Measurements from ENCODE around the gene AFF2. TPM values are rescaled to one million over a fixed set of nuclear protein-coding genes. Genes with fewer than 3 reads are reported as not detected.

AFF2 gene
- total RNA-seq, 1 donor from 2014 or later, result 0.06 TPM

GRCh38 chrX:148609515-148610327 lies 109.3 kb downstream of the AFF2 start:
- H3K4me3 ChIP-seq (ENCODE audit: low read depth, low read length), result no peak overlapping the region
- TF ChIP-seq, protein P1, sequence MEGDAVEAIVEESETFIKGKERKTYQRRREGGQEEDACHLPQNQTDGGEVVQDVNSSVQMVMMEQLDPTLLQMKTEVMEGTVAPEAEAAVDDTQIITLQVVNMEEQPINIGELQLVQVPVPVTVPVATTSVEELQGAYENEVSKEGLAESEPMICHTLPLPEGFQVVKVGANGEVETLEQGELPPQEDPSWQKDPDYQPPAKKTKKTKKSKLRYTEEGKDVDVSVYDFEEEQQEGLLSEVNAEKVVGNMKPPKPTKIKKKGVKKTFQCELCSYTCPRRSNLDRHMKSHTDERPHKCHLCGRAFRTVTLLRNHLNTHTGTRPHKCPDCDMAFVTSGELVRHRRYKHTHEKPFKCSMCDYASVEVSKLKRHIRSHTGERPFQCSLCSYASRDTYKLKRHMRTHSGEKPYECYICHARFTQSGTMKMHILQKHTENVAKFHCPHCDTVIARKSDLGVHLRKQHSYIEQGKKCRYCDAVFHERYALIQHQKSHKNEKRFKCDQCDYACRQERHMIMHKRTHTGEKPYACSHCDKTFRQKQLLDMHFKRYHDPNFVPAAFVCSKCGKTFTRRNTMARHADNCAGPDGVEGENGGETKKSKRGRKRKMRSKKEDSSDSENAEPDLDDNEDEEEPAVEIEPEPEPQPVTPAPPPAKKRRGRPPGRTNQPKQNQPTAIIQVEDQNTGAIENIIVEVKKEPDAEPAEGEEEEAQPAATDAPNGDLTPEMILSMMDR (conservative IDR thresholded peaks at IDR 0.05; ENCODE audit: low read depth, low read length), result no peak
- no peak for DNase-seq (ENCODE audit: low read depth)

- no peak for DNase-seq (ENCODE audit: low read depth)
- H3K4me3 ChIP-seq (ENCODE audit: low read depth, low read length), result no peak overlapping the region
- TF ChIP-seq, protein P1 (conservative IDR thresholded peaks at IDR 0.05; ENCODE audit: low read depth, low read length), result no peak
Observed at GRCh38 chrX:148610328-148610698, 109.9 kb downstream of the AFF2 start.

DNA sequence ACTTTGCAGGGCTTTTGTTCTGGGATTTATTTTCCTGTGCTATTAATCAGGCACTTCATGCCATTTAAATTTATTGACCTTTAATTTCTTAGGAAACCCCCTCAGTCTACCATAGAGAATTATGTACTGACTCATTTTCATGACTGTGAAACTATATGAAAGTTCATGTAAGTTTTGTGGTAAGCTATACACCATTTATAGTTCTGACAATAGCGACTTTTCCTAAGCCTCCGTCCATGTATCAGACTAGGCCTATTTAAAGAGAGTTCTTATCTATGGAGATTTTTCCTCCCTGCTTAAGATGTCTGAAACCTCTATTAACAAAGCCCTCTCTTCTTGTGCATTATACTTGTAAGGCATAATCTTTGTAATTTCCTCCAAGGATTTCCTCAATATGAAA lies 111.6 kb downstream of the AFF2 start:
- no peak for DNase-seq (ENCODE audit: low read depth)
- H3K4me3 ChIP-seq (ENCODE audit: low read depth, low read length), result no peak overlapping the region
- TF ChIP-seq, protein P1 (conservative IDR thresholded peaks at IDR 0.05; ENCODE audit: low read depth, low read length), result no peak

GRCh38 chrX:148612431-148612830 lies 112.0 kb downstream of the AFF2 start:
- no peak for DNase-seq (ENCODE audit: low read depth)
- TF ChIP-seq, protein P1 (conservative IDR thresholded peaks at IDR 0.05; ENCODE audit: low read depth, low read length), result no peak
- H3K4me3 ChIP-seq (ENCODE audit: low read depth, low read length), result no peak overlapping the region

DNA sequence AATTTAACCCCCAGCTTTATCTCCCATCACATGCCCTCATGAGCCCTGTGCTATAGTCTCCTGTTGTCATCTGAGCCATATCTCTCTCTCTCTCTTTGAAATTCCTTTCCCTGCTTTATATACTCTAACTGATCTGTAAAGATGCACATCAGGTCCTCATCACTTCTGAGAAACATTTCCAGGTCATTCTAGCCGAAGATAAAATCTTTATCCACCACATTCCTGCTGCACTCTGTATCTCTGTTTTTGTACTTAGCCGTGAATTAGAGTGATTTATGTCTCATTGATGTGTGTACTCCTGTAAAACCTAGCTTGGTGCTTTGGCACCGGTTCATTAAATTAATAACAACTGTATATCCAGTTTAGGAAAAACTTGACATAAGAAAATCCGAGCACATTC lies 113.2 kb downstream of the AFF2 start:
- no peak overlapping the region for H3K4me3 ChIP-seq (ENCODE audit: low read depth, low read length)
- no peak for DNase-seq (ENCODE audit: low read depth)
- TF ChIP-seq, protein P1 (conservative IDR thresholded peaks at IDR 0.05; ENCODE audit: low read depth, low read length), result no peak

DNA sequence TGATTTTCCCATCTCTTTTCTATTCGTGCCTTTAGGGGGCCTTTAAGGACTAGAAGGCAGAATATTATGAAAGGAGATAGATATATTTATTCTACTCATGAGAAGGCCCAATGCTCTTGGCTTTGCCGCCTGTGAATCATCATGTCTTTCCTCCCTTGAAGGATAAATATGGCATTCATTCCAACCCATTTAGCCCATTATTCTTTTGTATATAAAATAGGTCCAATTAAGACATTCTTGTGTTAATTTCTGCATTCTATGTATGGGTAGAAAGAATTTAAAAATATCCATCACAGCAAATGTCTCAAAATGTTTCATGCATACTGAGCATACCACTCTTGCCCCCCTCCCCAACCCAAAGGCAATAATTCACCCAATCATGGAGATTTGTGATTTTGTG lies 115.1 kb downstream of the AFF2 start:
- no peak for DNase-seq (ENCODE audit: low read depth)
- TF ChIP-seq, protein P1 (conservative IDR thresholded peaks at IDR 0.05; ENCODE audit: low read depth, low read length), result no peak
- no peak overlapping the region for H3K4me3 ChIP-seq (ENCODE audit: low read depth, low read length)

Measured in epithelial cell of proximal tubule (primary cell).